GM12878 (cell line): ENCODE measurements around the gene ADCY7. TPM values are rescaled to one million over a fixed set of nuclear protein-coding genes. Genes with fewer than 3 reads are reported as not detected.

Experiments used
- ATAC-seq: fragments of 200-7000 bp; cut with Tn5 transposase; 3 replicates; pipeline ENCODE4 v1.9.1; 2020; ENCODE audit warnings: mild to moderate bottlenecking, moderate library complexity
- BruUV-seq: library from RNA; stranded (reverse); fragments of 400-500 nt; replicated peaks from 2 replicates; lab custom pipeline; 2021; lab: Mats Ljungman, UMichigan
- CTCF ChIA-PET: fragments of 300-600 bp; sonication (Branson Sonifier 250); formaldehyde crosslinking; extraction: SDS; loops from one replicate; lab custom pipeline; 2021; ENCODE audit warnings: inconsistent platforms; lab: Yijun Ruan, JAX
- POLR2A ChIA-PET: fragments of 350-600 bp; formaldehyde crosslinking; extraction: SDS; loops from one replicate; lab custom pipeline; 2021; ENCODE audit warnings: inconsistent platforms; lab: Charles Lee
- RAD21 ChIA-PET: fragments of 300-600 bp; sonication (Branson Sonifier 250); formaldehyde crosslinking; loops from one replicate; lab custom pipeline; 2023; ENCODE audit warnings: antibody characterized with exemption; ENCODE audit not compliant: unreplicated experiment; lab: Charles Lee
- SMC1A ChIA-PET: fragments of 300-600 bp; sonication (Branson Sonifier 250); formaldehyde crosslinking; loops from one replicate; lab custom pipeline; 2023; ENCODE audit not compliant: unreplicated experiment, uncharacterized antibody; lab: Charles Lee
- DNase-seq: peaks from one replicate; pipeline ENCODE4 v3.0.0-alpha.2; 2011; ENCODE audit warnings: low read depth, low spot score
- FAIRE-seq: peaks from 3 replicates; lab custom pipeline; 2011; peaks lifted over from hg19 to GRCh38; lab: Jason Lieb, UNC
- H2AFZ ChIP-seq: 2 replicates; pipeline ENCODE4 v1.6.0; 2011; ENCODE audit warnings: low read depth, low read length, control low read depth; ENCODE audit not compliant: control insufficient read depth
- H3K27ac ChIP-seq: 2 replicates; pipeline ENCODE4 v1.5.1; 2011; ENCODE audit warnings: control low read depth; ENCODE audit not compliant: control insufficient read depth, insufficient read depth
- H3K27me3 ChIP-seq, 2 experiments: replicated peaks in 1 of 2; 2 replicates each; pipeline versions ENCODE4 v1.6.0 to v1.6.1; 2011; ENCODE audit warnings: low read length in 1 of 2; ENCODE audit not compliant: control insufficient read depth in 2 of 2, insufficient read depth in 2 of 2
- H3K36me3 ChIP-seq, 2 experiments: 2 replicates each; pipeline ENCODE4 v1.5.1; 2011; ENCODE audit warnings: low read length in 1 of 2; ENCODE audit not compliant: control insufficient read depth in 2 of 2, insufficient read depth in 2 of 2
- H3K4me1 ChIP-seq: 2 replicates; pipeline ENCODE4 v1.6.1; 2011; ENCODE audit warnings: mild to moderate bottlenecking, low read length, moderate library complexity, mixed read lengths; ENCODE audit not compliant: control insufficient read depth, insufficient read depth
- H3K4me2 ChIP-seq: 2 replicates; pipeline ENCODE4 v1.6.0; 2011; ENCODE audit warnings: control low read depth; ENCODE audit not compliant: control insufficient read depth, insufficient read depth
- H3K4me3 ChIP-seq: fragments of 200-600 bp; sonication (generic); 2 replicates; pipeline ENCODE4 v1.5.1; 2016
- H3K79me2 ChIP-seq: 2 replicates; pipeline ENCODE4 v1.6.0; 2011; ENCODE audit warnings: low read length; ENCODE audit not compliant: control insufficient read depth, insufficient read depth
- H3K9ac ChIP-seq: 2 replicates; pipeline ENCODE4 v1.8.0; 2011; ENCODE audit warnings: low read length, control low read depth, mixed read lengths; ENCODE audit not compliant: control insufficient read depth, insufficient read depth
- H3K9me3 ChIP-seq: replicated peaks from 3 replicates; pipeline ENCODE4 v1.5.1; 2011; ENCODE audit warnings: mild to moderate bottlenecking, low read length; ENCODE audit not compliant: control insufficient read depth, insufficient read depth
- H4K20me1 ChIP-seq: 2 replicates; pipeline ENCODE4 v1.6.0; 2011; ENCODE audit not compliant: control insufficient read depth, insufficient read depth
- ATF2 ChIP-seq: IDR thresholded peaks from 2 replicates; pipeline ENCODE4 v1.6.1; 2012; ENCODE audit warnings: low read length, inconsistent platforms
- ATF7 ChIP-seq: fragments of 450-650 bp; IDR thresholded peaks from 2 replicates; pipeline ENCODE4 v1.6.1; 2016; ENCODE audit warnings: low read depth, mild to moderate bottlenecking
- BCL11A ChIP-seq: IDR thresholded peaks from 2 replicates; pipeline ENCODE4 v1.6.1; 2011; ENCODE audit warnings: low read depth, low read length
- BCL3 ChIP-seq: IDR thresholded peaks from 2 replicates; pipeline ENCODE4 v1.6.1; 2011; ENCODE audit warnings: borderline replicate concordance, low read depth, mild to moderate bottlenecking, moderate library complexity, low read length; ENCODE audit not compliant: insufficient read depth, poor library complexity, severe bottlenecking
- EGR1 ChIP-seq, 2 experiments: IDR thresholded peaks; 1 replicate in 1 of 2; 2 replicates in 1 of 2; pipeline ENCODE4 v1.6.1; 2011 to 2012; ENCODE audit warnings: low read depth in 2 of 2, low read length in 2 of 2, borderline replicate concordance in 1 of 2, mild to moderate bottlenecking in 1 of 2, moderate library complexity in 1 of 2
- FOXK2 ChIP-seq: fragments of 450-650 bp; IDR thresholded peaks from 2 replicates; pipeline ENCODE4 v1.6.1; 2017; ENCODE audit warnings: mild to moderate bottlenecking, moderate library complexity
- KAT2A ChIP-seq: conservative IDR thresholded peaks from 2 replicates; pipeline ENCODE4 v1.6.1; 2011; ENCODE audit warnings: low read depth, low read length; ENCODE audit not compliant: control insufficient read depth
- MLLT1 ChIP-seq: fragments of 450-650 bp; IDR thresholded peaks from 2 replicates; pipeline ENCODE4 v1.6.1; 2016; ENCODE audit warnings: mild to moderate bottlenecking
- PRDM15 ChIP-seq: fragments of 450-650 bp; formaldehyde crosslinking; IDR thresholded peaks from 2 replicates; pipeline ENCODE4 v1.4.0; 2020; ENCODE audit warnings: mild to moderate bottlenecking, moderate library complexity
- RUNX3 ChIP-seq: IDR thresholded peaks from 2 replicates; pipeline ENCODE4 v1.6.1; 2012; ENCODE audit warnings: low read length, inconsistent platforms
- SRF ChIP-seq, 2 experiments: IDR thresholded peaks; 2 replicates each; pipeline ENCODE4 v1.6.1; 2011; ENCODE audit warnings: low read depth in 2 of 2, low read length in 2 of 2, mild to moderate bottlenecking in 1 of 2, moderate library complexity in 1 of 2
- TCF7 ChIP-seq: IDR thresholded peaks from 2 replicates; pipeline ENCODE4 v1.6.1; 2014; ENCODE audit warnings: antibody characterized with exemption, borderline replicate concordance
- USF2 ChIP-seq: IDR thresholded peaks from 2 replicates; pipeline ENCODE4 v1.6.1; 2011; ENCODE audit warnings: low read depth, low read length, improper control_type of control experiment, borderline replicate concordance
- YY1 ChIP-seq: IDR thresholded peaks from 2 replicates; pipeline ENCODE4 v1.6.1; 2011; ENCODE audit warnings: low read depth, mild to moderate bottlenecking, low read length
- ZNF207 ChIP-seq: fragments of 450-650 bp; IDR thresholded peaks from 2 replicates; pipeline ENCODE4 v1.6.1; 2014; ENCODE audit warnings: antibody characterized with exemption, mild to moderate bottlenecking, borderline replicate concordance
- WGBS: methylation state at CpG from one replicate; pipeline ENCODE4 v1.1.6; 2016; ENCODE audit warnings: low lambda C conversion rate; ENCODE audit not compliant: insufficient replicate concordance, insufficient coverage; ENCODE audit errors: missing lambda C conversion rate; 5-methylcytosine and 5-hydroxymethylcytosine counted together
- in situ Hi-C: fragments of 300-500 bp; cut with MboI; formaldehyde crosslinking; loops from 9 replicates; pipeline ENCODE4 v1.14.3; 2018; ENCODE audit warnings: mixed read lengths
- intact Hi-C: fragments of 100-400 bp; cut with micrococcal nuclease; formaldehyde crosslinking; loops from one replicate; pipeline ENCODE4 v1.14.2; 2022; ENCODE audit not compliant: unreplicated experiment
- polyA plus RNA-seq, 11 experiments: library from polyadenylated mRNA; depleted of rRNA in 4 of 11; unstranded in 6 of 11; stranded (reverse) in 5 of 11; fragments of >200 nt; fragmentation: Nextera tagmentation in 4 of 11; fragmentation: Illumina TruSeq in 1 of 11; extraction: Ambion mirVana in 4 of 11; extraction: Trizol in 1 of 11; gene quantifications; 1 replicate in 1 of 11; 2 replicates in 10 of 11; pipeline versions ENCODE4 v1.2.1 to v1.2.3, GENCODE V29; 2011 to 2016; ENCODE audit warnings: inconsistent platforms in 2 of 11, missing spikeins in 2 of 11, low read depth in 1 of 11
- total RNA-seq, 4 experiments: library from RNA; depleted of rRNA in 3 of 4; stranded (reverse); fragments of >200 nt in 3 of 4; fragmentation: Illumina TruSeq in 1 of 4; extraction: Trizol in 1 of 4; gene quantifications; 2 replicates each; pipeline versions ENCODE4 v1.2.1 to v1.2.3, GENCODE V29; 2013 to 2021

The ADCY7 gene
- total and polyA plus RNA-seq, 10 of the 15 experiments (the other 5 are each of a cell fraction or from before 2014, with no cell fraction given), result 1.2 to 87.9 (median 24.4) TPM

GRCh38 chr16:50293041-50293783 is 26.9 kb downstream of the ADCY7 start:
- H4K20me1 ChIP-seq, result no peaks in the 10 kb centered on the region
- POLR2A ChIA-PET, result no interaction called here
- RAD21 ChIA-PET, result no interaction called here
- BruUV-seq, result no TSS peak
- intact Hi-C loops, result no loop called here
- no peaks in the 10 kb centered on the region for H3K79me2 ChIP-seq
- FAIRE-seq (no peak), DNase-seq (no peak), ATAC-seq (no peak)
- H3K4me1 ChIP-seq, result no peaks in the 10 kb centered on the region
- H3K27me3 ChIP-seq, result no peaks in the 10 kb centered on the region
- peaks cover 23 to 51% of the 10 kb centered on the region in 2 experiments for H3K36me3 ChIP-seq
- no peaks in the 10 kb centered on the region for H3K9me3 ChIP-seq
- no peak overlapping the region for H2AFZ ChIP-seq
- no peak overlapping the region for H3K9ac ChIP-seq
- in situ Hi-C loops, result no loop called here
- no peak overlapping the region for H3K27ac ChIP-seq
- SMC1A ChIA-PET, result no interaction called here
- no peak overlapping the region for H3K4me2 ChIP-seq
- 97% methylated on average over 20 of the region's 20 CpGs for WGBS
- H3K4me3 ChIP-seq, result no peak overlapping the region
- CTCF ChIA-PET, result no interaction called here
- TF ChIP-seq TCF7 (no peak), ATF7 (no peak), BCL11A (no peak), YY1 (no peak), PRDM15 (CRISPR knock-in tag) (no peak), EGR1 (IDR thresholded peaks at IDR 0.05; ENCODE audit: borderline replicate concordance in 1 of 2, low read depth in 2 of 2, low read length in 2 of 2) (no peak), MLLT1 (no peak), KAT2A (no peak), FOXK2 (no peak), BCL3 (no peak), RUNX3 (no peak), SRF (IDR thresholded peaks at IDR 0.05; ENCODE audit: low read depth in 2 of 2, low read length in 2 of 2) (no peak), ATF2 (no peak), ZNF207 (no peak), USF2 (no peak)
